Measurements from ENCODE around the gene FAM241B. TPM values are rescaled to one million over a fixed set of nuclear protein-coding genes. Genes with fewer than 3 reads are reported as not detected.
A peak's percentile ranks its signal among the peaks of the same experiment; 100 is the strongest.

The FAM241B gene
- total and polyA plus RNA-seq, 7 donors = 1.1 to 6.2 (median 2.8) TPM

DNA sequence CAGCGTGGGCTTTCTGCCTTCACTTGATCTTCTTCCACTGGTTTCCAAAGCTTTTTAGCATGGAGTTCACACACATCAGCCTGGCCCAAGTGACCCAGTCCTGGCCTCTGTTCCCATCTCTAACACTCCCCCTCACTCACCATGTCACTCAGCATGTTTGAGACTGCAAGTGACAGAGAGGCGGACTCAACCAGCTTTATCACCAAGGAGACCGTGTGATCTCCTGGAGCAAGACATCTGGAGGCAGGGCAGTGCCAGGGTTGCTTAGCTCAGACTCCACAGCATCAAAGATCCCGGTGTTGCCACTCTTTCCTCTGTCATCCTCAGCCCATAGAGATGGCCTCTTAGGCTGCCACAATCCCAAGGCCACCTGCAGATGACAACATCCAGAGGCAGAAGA lies 39.4 kb downstream of the FAM241B start:
- TF ChIP-seq, protein P1, sequence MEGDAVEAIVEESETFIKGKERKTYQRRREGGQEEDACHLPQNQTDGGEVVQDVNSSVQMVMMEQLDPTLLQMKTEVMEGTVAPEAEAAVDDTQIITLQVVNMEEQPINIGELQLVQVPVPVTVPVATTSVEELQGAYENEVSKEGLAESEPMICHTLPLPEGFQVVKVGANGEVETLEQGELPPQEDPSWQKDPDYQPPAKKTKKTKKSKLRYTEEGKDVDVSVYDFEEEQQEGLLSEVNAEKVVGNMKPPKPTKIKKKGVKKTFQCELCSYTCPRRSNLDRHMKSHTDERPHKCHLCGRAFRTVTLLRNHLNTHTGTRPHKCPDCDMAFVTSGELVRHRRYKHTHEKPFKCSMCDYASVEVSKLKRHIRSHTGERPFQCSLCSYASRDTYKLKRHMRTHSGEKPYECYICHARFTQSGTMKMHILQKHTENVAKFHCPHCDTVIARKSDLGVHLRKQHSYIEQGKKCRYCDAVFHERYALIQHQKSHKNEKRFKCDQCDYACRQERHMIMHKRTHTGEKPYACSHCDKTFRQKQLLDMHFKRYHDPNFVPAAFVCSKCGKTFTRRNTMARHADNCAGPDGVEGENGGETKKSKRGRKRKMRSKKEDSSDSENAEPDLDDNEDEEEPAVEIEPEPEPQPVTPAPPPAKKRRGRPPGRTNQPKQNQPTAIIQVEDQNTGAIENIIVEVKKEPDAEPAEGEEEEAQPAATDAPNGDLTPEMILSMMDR (IDR thresholded peaks at IDR 0.05) = no peak
- Histone ChIP-seq H3K36me3 (ENCODE audit: insufficient read depth in 1 of 2, low read depth in 1 of 2) (no peaks in the 10 kb centered on the region), H3K4me1 (no peaks in the 10 kb centered on the region), H3K27me3 (ENCODE audit: insufficient read depth in 3 of 3, low read length in 2 of 3) (peaks cover 0 to 1% (median 0%) of the 10 kb centered on the region in 3 donors), H3K4me3 (no peak overlapping the region), H3K27ac (no peak overlapping the region), H3K9me3 (no peaks in the 10 kb centered on the region)
- 57 to 73% (median 62%) methylated on average over 4 of the region's 4 CpGs for WGBS, 3 donors
- DNase-seq (no peak), ATAC-seq (no peak)
- intact Hi-C loops (cut with DNase I) = no loop called here

DNA sequence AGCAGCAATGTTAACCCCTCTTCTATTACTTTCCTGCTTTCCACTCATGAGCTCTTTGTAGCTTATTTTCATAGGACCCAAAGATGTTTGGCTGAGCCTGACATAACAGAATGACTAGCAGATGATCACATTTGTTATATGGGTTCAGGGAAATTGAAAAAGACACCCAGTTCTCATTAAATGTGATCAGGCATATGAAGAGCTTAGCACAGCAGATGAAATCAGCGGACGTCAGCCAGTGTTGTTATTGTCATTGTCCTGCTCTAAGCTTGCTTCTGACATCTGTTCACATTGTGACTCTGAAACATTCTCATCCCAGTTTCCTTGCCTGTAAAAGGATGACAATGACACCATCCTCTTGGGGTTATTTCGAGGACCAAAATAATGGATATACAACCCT lies 43.5 kb downstream of the FAM241B start:
- Histone ChIP-seq H3K9me3 (no peaks in the 10 kb centered on the region), H3K4me1 (no peaks in the 10 kb centered on the region), H3K27me3 (ENCODE audit: insufficient read depth in 3 of 3, low read length in 2 of 3) (no peaks in the 10 kb centered on the region), H3K36me3 (ENCODE audit: insufficient read depth in 1 of 2, low read depth in 1 of 2) (no peaks in the 10 kb centered on the region), H3K27ac (no peak overlapping the region), H3K4me3 (no peak overlapping the region)
- DNase-seq = no peak
- 77 to 82% (median 80%) methylated on average over 3 of the region's 3 CpGs for WGBS, 3 donors
- TF ChIP-seq, protein P1 (IDR thresholded peaks at IDR 0.05) = no peak
- intact Hi-C loops (cut with DNase I) = no loop called here
- no peak for ATAC-seq

DNA sequence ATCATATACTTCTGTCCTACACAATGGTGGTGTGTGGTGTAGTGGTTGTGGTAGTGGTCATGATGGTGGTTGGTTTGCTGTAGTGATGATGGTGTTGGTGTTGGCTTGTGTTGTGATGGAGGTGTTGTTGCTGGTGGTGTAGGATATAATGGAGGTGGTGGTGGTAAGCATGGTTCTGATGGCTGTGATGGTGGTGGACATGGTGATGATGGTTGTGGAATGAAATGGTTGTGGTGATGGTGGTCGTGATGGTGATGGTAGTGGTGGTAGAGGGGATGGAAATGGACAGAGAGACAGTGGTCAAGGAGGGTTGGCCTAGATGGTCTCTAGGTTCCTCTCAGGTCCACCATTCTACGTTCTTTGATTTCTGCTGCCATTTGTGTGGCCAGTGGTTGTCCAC lies 44.7 kb downstream of the FAM241B start:
- TF ChIP-seq, protein P1 (IDR thresholded peaks at IDR 0.05) = no peak
- 77 to 86% (median 82%) methylated on average over 2 of the region's 2 CpGs for WGBS, 3 donors
- Histone ChIP-seq H3K9me3 (no peaks in the 10 kb centered on the region), H3K36me3 (ENCODE audit: insufficient read depth in 1 of 2, low read depth in 1 of 2) (no peaks in the 10 kb centered on the region), H3K27me3 (ENCODE audit: insufficient read depth in 3 of 3, low read length in 2 of 3) (peaks cover 0 to 2% (median 0%) of the 10 kb centered on the region in 3 donors), H3K4me3 (no peak overlapping the region), H3K4me1 (no peaks in the 10 kb centered on the region), H3K27ac (no peak overlapping the region)
- DNase-seq (peak in 1 of 2 donors; percentile 3), ATAC-seq (no peak)
- intact Hi-C loops (cut with DNase I) = loop anchor here in 1 of 2 donors (5.0 kb wide), 1 partner anchor 1292 kb away; no protein-coding TSS in a partner anchor

DNA sequence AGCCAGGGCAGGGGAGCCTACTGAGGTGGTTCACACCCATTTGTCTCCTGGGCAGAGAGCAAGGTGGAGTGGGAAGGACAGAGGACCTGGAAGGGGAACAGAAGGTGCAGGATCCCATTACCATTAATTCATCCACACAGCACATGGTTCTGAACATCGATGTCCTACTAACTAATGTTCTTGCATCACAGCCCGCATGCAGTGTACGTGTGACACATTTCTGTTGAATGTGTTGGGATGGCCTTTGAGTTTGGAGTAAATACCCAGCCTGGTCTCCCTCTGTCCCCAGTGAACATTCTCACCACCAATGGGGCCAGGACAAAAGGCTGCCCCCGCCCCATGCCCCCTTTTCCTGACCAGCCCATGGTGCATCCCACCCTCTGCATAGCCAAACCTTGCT lies 46.3 kb downstream of the FAM241B start:
- Histone ChIP-seq H3K4me1 (no peaks in the 10 kb centered on the region), H3K27me3 (ENCODE audit: insufficient read depth in 3 of 3, low read length in 2 of 3) (peaks cover 0 to 4% (median 2%) of the 10 kb centered on the region in 3 donors), H3K9me3 (no peaks in the 10 kb centered on the region), H3K36me3 (ENCODE audit: insufficient read depth in 1 of 2, low read depth in 1 of 2) (no peaks in the 10 kb centered on the region), H3K27ac (no peak overlapping the region), H3K4me3 (no peak overlapping the region)
- WGBS, 3 donors = 67 to 82% (median 78%) methylated on average over 4 of the region's 4 CpGs
- DNase-seq (peak in 1 of 2 donors; percentile 15), ATAC-seq (no peak)
- TF ChIP-seq, protein P1 (IDR thresholded peaks at IDR 0.05) = no peak
- intact Hi-C loops (cut with DNase I) = loop anchor here in 1 of 2 donors (5.0 kb wide), 1 partner anchor 1294 kb away; no protein-coding TSS in a partner anchor

All from psoas muscle (tissue), 8 donors.